GM19025 (cell line): ENCODE measurements around the gene IGSF21.

Experiments
- ATAC-seq: cut with Tn5 transposase; IDR thresholded peaks from one replicate; pipeline ENCODE4 v1.9.1; 2021; ENCODE audit warnings: mild to moderate bottlenecking, low read depth, moderate library complexity; ENCODE audit not compliant: unreplicated experiment

IGSF21 gene

DNA sequence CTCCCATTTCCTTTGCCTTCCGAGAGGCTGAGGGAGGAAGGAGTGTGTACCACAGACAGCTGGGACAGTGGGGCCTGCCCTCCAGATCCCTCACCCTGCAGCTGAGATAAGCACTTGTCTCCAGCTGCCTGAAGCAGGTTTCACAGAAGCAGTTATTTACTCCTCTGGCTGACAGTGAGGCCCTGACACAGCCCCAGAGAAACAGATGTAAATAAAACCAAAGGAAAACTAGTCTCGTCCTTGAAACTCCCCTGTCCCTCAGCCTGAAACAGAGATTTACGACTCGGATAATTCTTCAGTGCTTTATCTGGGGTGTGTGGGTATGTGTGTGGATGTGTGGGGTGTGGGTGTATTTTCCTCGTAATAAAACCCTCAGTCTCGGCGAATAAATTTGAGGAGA is 181.1 kb downstream of the IGSF21 start:
- ATAC-seq = no peak

DNA sequence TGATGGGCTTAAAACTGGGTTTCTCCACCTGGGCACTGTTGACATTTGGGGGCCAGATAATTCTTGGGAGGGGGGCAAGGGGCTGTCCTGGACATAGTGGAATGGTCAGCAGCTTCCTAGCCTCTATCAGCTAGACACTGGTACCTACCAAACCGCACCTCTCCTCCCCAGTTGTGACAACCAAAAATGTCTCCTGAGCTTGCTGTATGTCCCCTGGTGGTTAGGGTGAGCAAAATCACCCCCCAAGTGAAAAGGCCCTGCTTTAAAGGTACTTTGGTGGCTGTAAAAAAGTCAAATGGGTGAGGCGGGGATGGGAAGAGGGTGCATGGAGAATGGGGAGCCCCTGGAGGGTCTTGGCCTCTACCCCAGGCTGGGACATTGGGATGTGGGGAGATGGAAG is 182.0 kb downstream of the IGSF21 start:
- no peak for ATAC-seq

DNA sequence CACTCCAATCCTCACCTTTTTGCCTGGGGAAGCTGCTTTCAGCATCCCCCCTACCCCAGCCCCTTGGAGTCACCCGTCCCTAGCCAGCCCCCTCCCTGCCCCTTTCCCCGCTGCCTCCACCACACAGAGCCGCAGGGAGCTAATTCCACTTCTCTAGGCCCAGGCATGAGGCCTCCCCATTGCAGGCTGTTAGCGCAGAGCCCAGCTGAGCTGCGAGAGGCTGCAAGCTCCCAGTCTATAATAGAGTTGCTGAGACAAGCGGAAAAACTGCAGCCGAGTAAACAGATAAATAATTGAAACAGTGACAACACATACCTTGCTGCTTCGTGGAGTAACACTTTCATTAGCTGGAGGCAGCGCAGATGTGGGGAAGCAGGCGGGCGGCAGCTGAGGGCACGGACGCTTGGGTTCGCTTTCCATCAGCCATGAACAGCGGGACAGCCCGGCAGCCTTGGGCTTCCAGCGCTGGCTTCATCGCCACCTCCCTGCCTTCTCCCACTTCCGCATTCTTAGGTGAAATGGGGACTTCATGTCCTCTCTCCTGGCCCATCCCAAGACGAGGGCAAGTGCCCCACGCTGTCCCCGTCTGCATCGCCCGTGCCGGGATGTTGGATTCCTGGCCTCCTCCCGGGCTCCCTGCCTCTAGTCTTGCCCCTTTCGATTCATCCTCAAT is 183.3 kb downstream of the IGSF21 start:
- no peak for ATAC-seq

DNA sequence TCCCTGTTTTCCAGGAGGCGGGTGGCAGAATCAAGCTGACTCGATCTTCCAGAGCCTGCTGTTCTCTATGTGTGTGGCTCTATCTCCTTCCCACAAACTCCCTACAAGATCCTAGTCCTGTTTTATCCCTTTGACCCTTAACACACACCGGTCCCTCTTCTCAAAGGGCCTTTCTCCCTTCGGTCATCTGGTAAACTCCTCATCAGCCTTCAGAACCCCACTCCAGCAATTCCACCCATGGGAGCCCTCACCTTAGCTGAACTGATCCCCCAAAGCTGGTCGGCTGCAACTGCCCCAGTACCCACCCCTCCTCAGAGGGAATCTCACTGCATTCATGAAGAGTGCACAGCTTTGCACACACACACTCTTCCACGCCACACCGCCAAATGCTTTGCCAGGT is 184.9 kb downstream of the IGSF21 start:
- ATAC-seq = no peak

DNA sequence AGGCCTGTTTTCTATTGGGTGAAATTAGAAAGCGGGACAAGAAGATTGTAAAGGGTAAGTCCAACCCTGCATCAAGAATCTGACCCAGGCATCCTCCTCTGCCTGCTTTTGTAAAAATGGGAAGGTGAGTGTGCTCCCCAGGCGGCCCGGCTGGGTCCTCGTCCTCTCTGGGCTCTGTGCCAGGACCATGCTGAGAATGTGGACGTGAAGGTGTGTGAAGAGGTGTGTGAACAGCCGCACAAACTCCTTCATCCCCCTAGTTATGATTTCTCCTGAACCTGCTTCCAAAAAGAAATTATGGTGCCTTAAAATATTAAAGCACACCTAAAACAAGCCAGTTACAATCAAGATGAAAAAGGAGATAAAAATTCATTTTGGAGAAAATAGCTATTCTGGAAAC is 185.7 kb downstream of the IGSF21 start:
- no peak for ATAC-seq

DNA sequence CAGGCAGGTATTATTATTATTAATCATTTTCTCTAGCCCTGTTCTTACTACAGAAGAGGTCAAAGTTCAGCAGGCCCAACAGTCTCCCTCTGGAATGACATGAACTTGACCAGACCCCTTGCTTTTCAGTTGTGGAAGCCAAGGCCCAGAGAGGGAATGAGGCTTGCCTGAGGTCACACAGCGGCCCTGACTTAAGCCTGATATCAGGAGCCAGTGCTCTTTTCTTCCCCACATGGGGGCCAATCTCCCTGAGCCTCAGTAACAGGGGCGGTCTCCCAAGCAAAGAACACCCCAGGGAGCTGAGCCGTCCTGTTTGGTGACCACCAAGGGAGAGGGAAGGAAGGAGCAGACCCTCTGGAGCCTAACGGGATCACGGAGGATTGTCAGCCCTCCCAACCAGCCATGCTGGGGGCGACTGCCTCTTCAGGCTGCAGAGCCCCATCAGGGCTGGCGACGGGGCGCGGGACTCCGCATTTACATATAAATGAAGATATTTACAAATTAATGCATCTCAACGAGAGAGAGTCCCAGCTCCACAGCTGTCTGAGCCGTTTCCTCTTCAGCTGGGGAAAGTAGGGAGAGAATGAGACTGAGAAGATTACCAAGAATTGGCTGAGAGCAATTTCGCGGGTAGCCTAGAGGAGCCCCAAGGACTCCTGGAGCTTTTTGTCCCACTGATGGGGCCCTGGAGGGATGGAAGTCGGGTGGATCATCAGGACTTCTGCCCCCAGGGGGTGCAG is 187.0 kb downstream of the IGSF21 start:
- ATAC-seq = no peak

DNA sequence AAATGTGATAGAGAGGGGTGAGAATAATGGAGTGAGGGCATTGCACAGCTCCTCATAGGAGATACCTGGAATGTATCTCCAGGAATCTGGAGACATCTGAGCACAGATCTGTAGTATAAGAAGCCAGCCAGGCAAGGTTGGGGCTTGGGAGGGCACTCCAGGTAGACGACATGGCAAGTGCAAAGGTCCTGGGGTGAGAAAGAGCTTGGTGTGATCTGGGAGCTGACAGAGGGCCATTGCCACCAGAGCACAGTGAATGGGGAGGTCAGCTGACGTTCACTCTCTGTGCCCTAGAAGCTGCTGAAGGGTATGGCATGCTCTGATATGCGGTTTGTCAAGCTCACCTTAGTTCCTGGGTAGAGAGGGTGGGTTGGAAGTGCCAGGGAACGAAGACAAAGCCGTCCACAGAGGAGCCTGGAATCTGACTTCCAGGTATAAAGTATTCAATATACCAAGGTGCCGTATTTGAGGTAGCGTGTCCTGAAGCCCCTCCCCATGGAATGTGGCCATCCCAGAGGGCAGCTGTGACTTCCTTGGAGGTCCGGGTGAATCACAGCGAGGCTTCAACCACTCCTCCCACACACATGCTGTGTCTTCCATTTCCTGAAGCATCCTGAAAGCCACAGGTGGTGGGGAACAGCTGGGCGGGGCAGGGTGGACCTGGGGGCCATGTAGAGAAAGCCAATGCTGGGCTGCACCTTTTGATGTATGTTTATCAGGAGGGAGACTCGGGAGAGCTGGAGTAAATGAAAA is 190.5 kb downstream of the IGSF21 start:
- no peak for ATAC-seq

DNA sequence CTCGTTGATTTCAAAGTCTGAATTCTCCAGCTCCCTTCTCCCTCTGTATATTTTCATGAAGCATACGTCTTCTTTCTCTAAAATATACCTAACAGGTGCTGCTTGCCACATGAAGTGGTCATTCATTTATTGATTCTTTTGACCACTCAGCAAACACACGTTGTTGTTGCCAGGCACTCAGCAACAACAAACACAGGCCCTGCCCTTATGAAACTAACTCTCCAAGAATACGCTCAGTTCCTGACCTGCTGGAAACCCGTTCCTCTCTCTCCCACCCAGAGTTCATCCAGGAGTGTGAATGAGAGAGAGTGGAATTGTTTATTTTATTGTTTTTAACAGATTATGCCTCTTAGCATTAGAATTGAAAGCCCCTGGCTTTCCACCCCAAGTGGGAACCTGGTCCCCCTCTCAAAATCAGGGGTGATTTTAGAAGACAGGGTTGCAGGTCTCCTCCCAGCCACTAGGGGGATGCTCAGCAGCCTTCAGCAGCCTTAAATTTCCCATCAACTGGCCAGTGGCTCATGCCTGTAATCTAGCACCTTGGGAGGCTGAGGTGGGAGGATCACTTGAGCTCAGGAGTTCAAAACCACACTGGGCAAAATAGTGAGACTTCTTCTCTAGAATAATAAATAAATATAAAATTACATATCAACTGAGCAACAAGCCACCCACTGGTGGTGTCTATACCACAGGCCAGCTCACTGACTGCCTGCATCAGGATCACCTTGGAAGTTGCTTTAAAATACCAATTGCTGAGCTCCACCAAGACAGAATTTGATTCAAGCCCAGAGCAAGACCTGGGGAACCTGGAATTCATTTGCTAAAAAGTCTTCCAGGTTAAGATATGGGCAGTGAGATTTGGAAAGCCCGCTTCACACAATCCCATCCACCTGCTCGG is 192.1 kb downstream of the IGSF21 start:
- no peak for ATAC-seq

DNA sequence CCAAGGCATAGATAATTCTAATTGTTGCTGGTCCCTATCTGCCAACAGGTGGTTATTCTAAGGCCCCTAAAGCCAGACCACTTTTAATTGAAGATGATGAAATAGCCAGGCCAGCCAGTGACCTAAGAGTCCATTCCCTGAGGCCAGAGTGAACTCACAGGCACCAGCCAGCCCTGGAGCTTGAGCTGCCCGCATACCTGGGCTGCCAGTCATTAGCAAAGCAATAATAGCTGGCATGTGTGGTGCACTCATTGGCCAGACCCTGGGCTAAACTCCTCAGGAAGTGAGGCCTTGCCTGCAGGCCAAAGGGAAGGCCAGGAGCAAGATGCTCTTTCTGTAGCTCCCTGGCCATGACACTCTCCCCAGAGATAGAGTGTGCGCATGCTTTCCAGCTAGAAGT is 192.8 kb downstream of the IGSF21 start:
- no peak for ATAC-seq

DNA sequence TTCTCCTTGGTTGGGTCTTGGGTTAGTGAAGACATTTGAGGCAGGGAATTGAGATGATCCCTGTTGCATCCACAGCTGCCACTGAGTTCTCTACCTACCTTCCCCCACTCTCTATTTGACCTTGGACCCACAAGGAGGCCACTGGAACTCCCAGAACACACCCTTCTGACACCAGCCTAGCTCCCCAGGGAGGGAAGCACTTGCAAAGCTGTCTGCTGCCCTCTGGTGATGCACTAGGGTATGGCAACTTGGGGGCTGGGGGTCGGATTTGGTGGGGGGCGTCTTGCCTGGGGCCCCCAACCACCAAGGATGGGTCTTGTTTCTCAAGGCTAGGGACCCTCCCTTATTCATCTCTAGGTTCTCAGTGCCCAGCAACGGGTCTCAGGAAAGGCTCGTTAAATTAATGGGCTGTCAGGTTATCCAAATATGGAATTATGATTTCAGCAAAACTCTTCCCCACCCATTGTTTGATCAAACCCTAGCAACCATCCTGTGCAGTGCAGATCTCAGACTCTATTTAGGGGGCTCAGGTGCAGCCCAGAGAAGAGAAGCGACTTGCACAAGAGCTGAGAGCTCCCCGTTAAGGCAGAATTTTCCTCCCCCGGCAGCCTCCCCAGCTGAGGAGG is 195.3 kb downstream of the IGSF21 start:
- ATAC-seq = no peak

DNA sequence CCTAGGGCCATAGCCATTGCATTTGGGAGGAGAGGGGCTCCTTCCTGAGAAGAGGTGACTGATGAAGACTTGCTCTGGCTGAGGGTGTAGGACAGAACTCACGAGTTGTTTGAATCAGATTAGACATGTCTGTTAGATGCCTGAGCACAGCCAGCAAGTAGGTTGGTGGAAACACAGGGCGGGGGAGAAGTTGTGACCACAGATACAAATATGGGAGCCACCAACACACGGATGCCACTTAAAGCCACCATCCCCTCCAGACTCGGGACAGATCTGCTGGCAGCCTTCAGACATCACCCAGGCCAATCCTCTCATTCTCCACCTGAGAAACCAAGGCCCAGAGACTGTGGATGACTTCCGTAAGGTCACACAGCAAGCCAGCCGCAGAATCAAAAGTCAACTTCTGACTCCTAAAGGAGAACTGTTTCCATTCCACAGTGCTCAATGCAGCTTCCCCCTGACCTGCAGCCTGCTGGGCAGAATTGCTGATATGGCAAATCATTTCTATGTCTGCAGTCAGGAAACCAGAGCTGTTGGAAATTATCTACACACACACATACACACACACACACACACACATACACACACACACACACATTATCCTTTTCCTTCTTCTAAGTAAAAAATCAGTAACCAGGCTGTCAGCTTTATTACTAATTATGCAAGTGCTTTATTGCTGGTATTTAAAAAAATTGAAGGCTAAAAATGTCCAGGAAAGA is 196.7 kb downstream of the IGSF21 start:
- ATAC-seq = no peak

DNA sequence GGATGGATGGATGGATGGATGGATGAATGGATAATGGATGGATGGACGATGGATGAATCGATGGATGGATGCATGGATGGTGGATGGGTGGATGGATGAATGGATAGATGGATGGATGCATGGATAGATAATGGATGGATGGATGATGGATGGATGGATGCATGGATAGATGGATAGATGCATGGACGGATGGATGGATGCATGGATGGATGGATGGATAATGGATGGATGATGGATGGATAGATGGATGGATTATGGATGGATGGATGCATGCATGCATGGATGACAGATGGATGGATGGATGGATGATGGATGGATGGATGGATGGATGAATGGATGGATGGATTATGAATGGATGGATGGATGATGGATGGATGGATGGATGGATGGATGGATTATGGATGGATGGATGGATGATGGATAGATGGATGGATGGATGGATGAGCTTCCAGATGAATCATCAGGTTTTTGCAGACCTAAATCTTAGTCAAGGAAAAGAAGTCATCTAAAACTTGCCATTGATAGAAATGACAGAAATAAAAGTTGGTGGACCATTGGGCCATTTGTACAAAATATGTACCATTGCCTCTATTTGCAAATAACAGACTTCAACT is 197.7 kb downstream of the IGSF21 start:
- ATAC-seq = no peak

DNA sequence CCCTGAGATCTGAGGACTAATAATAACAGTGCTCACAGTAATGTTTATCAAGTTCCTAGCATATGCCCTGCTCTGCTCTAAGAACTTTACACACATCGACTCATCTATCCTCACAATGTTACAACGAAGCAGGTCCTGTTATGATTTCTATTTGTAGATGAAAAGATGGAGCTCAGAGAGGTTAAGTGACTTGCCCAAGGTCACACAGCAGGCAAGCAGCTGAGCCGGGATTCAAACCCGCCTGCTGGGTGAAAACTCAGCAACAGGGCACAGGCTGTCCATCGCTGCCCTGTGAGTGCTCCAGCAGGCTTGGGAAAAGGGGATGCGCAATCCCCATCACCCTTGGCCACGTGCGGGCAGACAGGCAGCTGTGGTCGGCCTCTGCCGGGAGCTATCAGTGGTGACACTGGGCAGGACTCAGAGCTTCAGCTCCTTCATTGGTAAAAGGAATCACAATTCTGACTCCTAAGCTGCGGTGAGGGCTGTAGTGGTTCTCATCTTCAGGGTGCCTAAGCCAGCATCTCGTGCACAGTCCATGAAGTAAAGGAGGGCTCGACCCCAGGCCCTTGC is 199.8 kb downstream of the IGSF21 start:
- ATAC-seq = no peak

DNA sequence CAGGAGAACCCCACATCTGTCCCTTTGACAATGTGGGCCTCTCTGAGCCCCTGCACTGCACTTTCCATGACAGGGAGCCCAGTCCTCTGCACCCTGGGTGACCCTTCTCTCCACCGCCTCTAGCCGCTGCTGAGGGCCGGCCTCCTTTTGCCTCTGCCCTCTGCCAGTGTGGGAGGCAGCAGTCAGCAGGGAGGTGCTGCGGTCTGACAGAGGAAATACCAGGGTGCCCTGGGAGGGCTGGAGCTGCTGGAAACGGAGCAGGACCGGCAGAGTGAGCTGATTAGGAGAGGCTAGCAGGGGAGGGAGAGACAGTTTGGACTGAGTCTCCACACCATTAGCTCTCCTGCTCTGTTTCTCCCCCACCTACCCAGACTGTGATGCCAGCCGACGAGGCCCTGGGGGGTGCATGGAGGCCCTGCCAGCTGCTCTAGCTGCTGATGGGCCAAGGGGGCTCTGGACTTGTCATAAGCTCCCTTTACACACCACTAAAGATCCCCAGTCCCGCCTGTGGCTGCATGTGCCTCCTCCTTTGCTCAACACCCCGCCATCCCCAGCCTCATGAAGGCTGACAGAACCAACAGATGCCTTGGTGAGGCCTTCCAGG is 202.1 kb downstream of the IGSF21 start:
- no peak for ATAC-seq

DNA sequence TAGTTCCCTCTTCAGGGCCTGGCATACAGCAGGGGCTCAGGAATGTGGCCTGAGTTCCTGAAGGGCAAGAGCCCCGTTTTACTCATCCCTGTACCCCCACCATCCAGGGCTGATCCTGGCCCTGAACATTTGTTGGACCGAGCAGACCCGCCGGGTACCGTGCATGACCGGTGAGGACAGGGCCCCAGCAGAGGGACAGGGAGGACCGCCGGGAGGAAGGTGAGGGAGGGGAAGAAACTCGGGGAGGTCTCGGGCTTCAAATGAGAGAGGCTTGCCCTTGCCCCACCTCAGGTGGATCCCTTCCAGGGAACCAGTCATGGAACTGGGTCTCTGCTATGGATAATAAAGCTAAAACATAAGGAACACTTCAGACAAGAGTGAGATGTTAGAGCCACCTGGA is 205.4 kb downstream of the IGSF21 start:
- ATAC-seq = no peak

DNA sequence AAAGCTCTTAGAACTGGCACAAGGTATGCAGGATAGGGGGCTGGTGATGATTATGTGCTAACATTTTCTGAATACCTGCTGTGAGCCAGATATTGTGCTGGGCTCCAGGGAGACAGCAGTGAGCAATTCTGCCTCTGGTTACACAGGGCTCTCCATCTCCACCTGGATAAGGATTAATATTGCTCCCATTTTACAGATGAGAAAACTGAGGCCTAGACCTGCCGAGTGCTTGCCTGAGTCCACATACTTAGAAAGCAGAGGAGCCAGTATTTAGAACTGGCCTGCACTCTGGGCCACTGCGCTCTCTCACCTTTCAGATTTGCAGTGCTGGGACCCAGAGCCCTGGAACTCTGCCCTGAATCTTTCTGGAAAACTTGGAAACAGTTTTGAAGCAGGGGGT is 205.9 kb downstream of the IGSF21 start:
- no peak for ATAC-seq

DNA sequence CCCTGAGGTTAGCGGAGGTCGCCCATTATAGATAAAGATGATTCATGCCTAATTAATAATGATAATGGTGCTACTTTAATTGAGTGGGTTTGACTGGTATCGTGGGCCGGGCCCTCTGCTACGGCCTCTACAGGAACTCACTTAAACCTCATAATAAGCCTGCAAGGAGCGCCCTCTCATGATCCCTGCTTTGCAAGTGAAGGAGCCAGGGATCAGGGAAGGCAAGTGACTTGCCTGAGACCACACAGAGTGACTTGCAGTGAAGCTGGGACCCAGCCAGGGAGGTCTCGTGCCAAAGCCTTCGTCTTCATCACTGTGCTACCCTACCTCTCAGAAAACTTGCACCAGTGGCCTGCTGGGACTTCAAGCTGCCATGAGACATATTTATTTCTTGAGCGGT is 206.8 kb downstream of the IGSF21 start:
- ATAC-seq = no peak

DNA sequence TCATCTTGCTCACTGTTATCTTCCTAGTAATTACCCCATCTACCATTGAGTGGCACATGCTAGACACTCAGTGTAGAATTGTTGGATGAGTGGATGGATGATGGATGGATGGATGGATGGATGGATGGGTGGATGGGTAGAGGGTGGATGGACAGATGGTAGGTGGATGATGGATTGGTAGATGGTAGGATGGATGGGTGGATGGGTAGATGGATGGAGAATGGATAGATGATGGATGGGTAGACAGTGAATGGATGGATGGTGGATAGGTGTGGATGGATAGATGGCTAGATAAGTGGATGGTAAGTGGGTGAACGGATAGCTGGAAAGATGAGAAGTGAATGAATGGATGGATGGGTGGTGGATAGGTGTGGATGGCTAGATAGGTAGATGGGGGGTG is 207.9 kb downstream of the IGSF21 start:
- no peak for ATAC-seq
